ENCODE data around the gene SCARB2.

The SCARB2 gene

DNA sequence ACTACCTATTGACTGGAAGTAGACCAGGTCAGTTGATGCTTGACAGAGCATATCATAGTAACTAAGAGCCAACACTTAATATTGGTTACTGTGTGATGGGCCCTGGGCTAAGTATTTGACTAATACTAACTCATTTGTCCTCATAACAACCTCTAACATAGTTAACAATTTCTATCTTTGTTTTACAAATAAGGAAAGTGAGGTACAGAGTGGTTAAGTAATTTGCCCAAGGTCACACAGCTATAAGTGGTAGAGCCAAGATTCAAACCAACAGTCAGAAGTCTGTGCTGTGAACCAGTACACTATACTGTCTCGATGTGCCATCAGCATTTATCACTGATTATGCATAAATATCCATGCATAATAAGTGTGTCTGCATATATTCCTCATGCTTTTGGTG, 38.3 kb downstream of the SCARB2 start:
- no peaks in the 10 kb centered on the region for H3K9me3 ChIP-seq (ENCODE audit: control insufficient read depth, insufficient read depth, low read length)
- no peaks in the 10 kb centered on the region for H3K36me3 ChIP-seq (ENCODE audit: control insufficient read depth, insufficient read depth, low read length)
- H3K4me3 ChIP-seq (ENCODE audit: low read depth, low read length) = no peak overlapping the region
- no peaks in the 10 kb centered on the region for H3K27me3 ChIP-seq (ENCODE audit: control insufficient read depth, insufficient read depth, low read length)
- H3K4me1 ChIP-seq (ENCODE audit: control insufficient read depth, insufficient read depth, low read length) = no peaks in the 10 kb centered on the region
- H3K9ac ChIP-seq (ENCODE audit: low read depth, low read length) = no peak overlapping the region

- Histone ChIP-seq H3K27me3 (ENCODE audit: control insufficient read depth, insufficient read depth, low read length) (no peaks in the 10 kb centered on the region), H3K4me3 (ENCODE audit: low read depth, low read length) (no peak overlapping the region), H3K9ac (ENCODE audit: low read depth, low read length) (no peak overlapping the region), H3K9me3 (ENCODE audit: control insufficient read depth, insufficient read depth, low read length) (no peaks in the 10 kb centered on the region), H3K36me3 (ENCODE audit: control insufficient read depth, insufficient read depth, low read length) (no peaks in the 10 kb centered on the region), H3K4me1 (ENCODE audit: control insufficient read depth, insufficient read depth, low read length) (no peaks in the 10 kb centered on the region)
Observed at GRCh38 chr4:76174216-76174615, 39.4 kb downstream of the SCARB2 start.

DNA sequence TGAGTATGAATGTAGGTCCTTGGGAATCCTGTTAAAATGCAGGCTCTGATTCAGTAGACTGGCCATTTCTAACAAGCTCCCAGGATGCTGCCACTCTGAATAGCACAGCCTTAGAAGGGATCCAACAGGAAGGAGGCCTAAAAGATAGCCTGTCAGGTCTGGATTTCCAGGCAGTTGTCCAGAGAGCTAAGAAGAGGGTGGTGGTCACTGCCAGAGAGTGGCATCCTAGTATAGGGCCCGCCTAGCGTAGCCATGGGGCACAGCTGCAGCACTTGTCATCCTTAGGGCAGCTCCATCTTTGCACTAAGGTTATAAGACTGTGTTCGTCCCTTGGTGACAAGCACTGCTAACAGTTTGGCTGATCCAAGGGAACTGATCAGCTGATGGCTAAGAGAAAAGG, 44.9 kb downstream of the SCARB2 start:
- Histone ChIP-seq H3K36me3 (ENCODE audit: control insufficient read depth, insufficient read depth, low read length) (peaks cover 8% of the 10 kb centered on the region), H3K4me3 (ENCODE audit: low read depth, low read length) (no peak overlapping the region), H3K27me3 (ENCODE audit: control insufficient read depth, insufficient read depth, low read length) (no peaks in the 10 kb centered on the region), H3K4me1 (ENCODE audit: control insufficient read depth, insufficient read depth, low read length) (no peaks in the 10 kb centered on the region), H3K9me3 (ENCODE audit: control insufficient read depth, insufficient read depth, low read length) (no peaks in the 10 kb centered on the region), H3K9ac (ENCODE audit: low read depth, low read length) (no peak overlapping the region)

DNA sequence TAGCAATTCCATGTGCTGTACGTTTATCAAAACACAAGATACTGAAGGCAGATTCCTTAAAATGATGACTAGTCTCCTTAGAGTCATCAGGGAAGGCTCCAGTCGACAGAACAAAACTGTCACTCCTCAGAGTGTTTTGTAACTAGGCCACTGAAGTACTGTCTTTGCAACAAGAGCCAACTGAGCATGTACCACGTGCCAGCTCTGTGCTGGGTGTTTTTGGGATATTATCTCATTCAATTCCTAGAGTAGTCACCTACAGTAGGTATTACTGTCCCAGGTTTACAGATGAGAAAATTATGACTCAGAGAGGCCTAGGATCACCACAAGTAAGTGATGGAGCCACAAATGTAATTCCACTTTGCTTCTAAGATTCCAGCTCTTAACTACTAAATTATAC, 47.1 kb downstream of the SCARB2 start:
- no peaks in the 10 kb centered on the region for H3K4me1 ChIP-seq (ENCODE audit: control insufficient read depth, insufficient read depth, low read length)
- no peak overlapping the region for H3K4me3 ChIP-seq (ENCODE audit: low read depth, low read length)
- no peak overlapping the region for H3K9ac ChIP-seq (ENCODE audit: low read depth, low read length)
- peaks cover 8% of the 10 kb centered on the region for H3K36me3 ChIP-seq (ENCODE audit: control insufficient read depth, insufficient read depth, low read length)
- H3K9me3 ChIP-seq (ENCODE audit: control insufficient read depth, insufficient read depth, low read length) = no peaks in the 10 kb centered on the region
- H3K27me3 ChIP-seq (ENCODE audit: control insufficient read depth, insufficient read depth, low read length) = no peaks in the 10 kb centered on the region

DNA sequence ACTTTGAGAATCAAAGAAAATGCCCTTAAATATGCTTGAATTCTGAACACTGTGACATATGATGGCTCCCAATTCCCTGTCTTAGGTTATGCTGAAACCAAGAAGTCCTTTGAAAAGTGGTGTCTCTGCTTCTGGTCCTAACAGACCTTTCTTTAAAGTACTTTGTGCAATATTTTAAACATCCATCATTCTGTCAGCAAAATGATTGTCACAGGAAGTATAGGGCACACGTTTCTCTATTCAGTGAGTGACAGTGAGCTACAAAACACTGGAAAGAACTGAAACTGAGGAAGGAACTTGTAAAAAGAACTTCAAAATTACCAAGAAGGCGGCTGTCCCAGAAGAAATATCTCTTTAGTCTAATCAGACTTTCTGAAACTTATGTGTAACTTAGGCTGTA, 53.3 kb downstream of the SCARB2 start:
- no peaks in the 10 kb centered on the region for H3K9me3 ChIP-seq (ENCODE audit: control insufficient read depth, insufficient read depth, low read length)
- no peak overlapping the region for H3K9ac ChIP-seq (ENCODE audit: low read depth, low read length)
- H3K4me3 ChIP-seq (ENCODE audit: low read depth, low read length) = no peak overlapping the region
- no peaks in the 10 kb centered on the region for H3K36me3 ChIP-seq (ENCODE audit: control insufficient read depth, insufficient read depth, low read length)
- no peaks in the 10 kb centered on the region for H3K27me3 ChIP-seq (ENCODE audit: control insufficient read depth, insufficient read depth, low read length)
- H3K4me1 ChIP-seq (ENCODE audit: control insufficient read depth, insufficient read depth, low read length) = peaks cover 3% of the 10 kb centered on the region

DNA sequence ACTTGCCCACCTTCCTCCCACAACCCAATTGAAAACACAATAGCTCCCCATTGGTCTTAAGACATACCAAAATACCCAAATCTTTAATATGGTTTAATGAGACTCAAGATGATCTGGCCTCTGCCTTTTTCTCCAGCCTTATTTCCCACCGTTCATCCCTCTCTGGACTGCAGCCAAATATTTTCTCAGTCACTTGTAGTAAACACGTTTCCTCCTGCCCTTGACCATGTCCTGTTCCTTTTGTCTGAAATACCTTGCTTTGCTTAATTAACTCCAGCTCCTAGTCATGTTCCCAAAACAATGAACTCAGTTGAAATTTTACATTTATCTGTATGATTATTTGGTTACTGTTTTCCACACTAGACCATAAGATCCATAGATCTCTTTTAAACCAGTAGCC, 57.0 kb downstream of the SCARB2 start:
- Histone ChIP-seq H3K27me3 (ENCODE audit: control insufficient read depth, insufficient read depth, low read length) (no peaks in the 10 kb centered on the region), H3K9ac (ENCODE audit: low read depth, low read length) (no peak overlapping the region), H3K36me3 (ENCODE audit: control insufficient read depth, insufficient read depth, low read length) (no peaks in the 10 kb centered on the region), H3K9me3 (ENCODE audit: control insufficient read depth, insufficient read depth, low read length) (no peaks in the 10 kb centered on the region), H3K4me1 (ENCODE audit: control insufficient read depth, insufficient read depth, low read length) (peaks cover 3% of the 10 kb centered on the region), H3K4me3 (ENCODE audit: low read depth, low read length) (no peak overlapping the region)

DNA sequence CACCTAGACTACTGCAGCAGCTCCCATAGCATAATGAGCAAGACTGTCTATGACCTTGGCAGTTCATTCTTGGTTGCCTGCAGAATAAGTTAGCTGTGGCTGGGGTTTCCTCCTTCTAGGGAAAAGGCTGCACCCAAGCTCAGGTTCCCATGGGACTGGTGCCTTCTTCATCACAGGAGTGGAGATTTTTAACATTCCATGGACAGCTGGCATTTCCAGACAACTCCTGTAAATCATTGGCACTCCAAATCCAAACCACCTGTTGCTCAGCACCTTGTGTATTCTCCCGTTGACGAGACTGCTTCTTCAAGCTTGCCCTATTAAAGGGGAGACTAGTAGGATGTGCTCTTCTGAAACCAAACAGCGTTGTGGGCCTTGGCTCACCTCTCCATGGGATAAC, 57.6 kb downstream of the SCARB2 start:
- Histone ChIP-seq H3K9me3 (ENCODE audit: control insufficient read depth, insufficient read depth, low read length) (no peaks in the 10 kb centered on the region), H3K4me3 (ENCODE audit: low read depth, low read length) (no peak overlapping the region), H3K36me3 (ENCODE audit: control insufficient read depth, insufficient read depth, low read length) (no peaks in the 10 kb centered on the region), H3K9ac (ENCODE audit: low read depth, low read length) (no peak overlapping the region), H3K4me1 (ENCODE audit: control insufficient read depth, insufficient read depth, low read length) (peaks cover 3% of the 10 kb centered on the region), H3K27me3 (ENCODE audit: control insufficient read depth, insufficient read depth, low read length) (no peaks in the 10 kb centered on the region)

GRCh38 chr4:76153356-76153755, 60.3 kb downstream of the SCARB2 start:
- Histone ChIP-seq H3K36me3 (ENCODE audit: control insufficient read depth, insufficient read depth, low read length) (no peaks in the 10 kb centered on the region), H3K9me3 (ENCODE audit: control insufficient read depth, insufficient read depth, low read length) (no peaks in the 10 kb centered on the region), H3K4me1 (ENCODE audit: control insufficient read depth, insufficient read depth, low read length) (peaks cover 7% of the 10 kb centered on the region), H3K9ac (ENCODE audit: low read depth, low read length) (no peak overlapping the region), H3K4me3 (ENCODE audit: low read depth, low read length) (no peak overlapping the region), H3K27me3 (ENCODE audit: control insufficient read depth, insufficient read depth, low read length) (no peaks in the 10 kb centered on the region)

GRCh38 chr4:76148142-76148865, 65.3 kb downstream of the SCARB2 start, which contains the start of gene NUP54:
Gene NUP54 (minus strand): TSS chr4:76148397. CDS start chr4:76148374, 23 bp downstream.
- no peaks in the 10 kb centered on the region for H3K27me3 ChIP-seq (ENCODE audit: control insufficient read depth, insufficient read depth, low read length)
- H3K4me1 ChIP-seq (ENCODE audit: control insufficient read depth, insufficient read depth, low read length) = peaks cover 5% of the 10 kb centered on the region
- no peaks in the 10 kb centered on the region for H3K9me3 ChIP-seq (ENCODE audit: control insufficient read depth, insufficient read depth, low read length)
- H3K36me3 ChIP-seq (ENCODE audit: control insufficient read depth, insufficient read depth, low read length) = no peaks in the 10 kb centered on the region
- H3K9ac ChIP-seq (ENCODE audit: low read depth, low read length) = peak within 1 kb of the TSS; percentile 95
- peak within 1 kb of the TSS; percentile 97 for H3K4me3 ChIP-seq (ENCODE audit: low read depth, low read length)

DNA sequence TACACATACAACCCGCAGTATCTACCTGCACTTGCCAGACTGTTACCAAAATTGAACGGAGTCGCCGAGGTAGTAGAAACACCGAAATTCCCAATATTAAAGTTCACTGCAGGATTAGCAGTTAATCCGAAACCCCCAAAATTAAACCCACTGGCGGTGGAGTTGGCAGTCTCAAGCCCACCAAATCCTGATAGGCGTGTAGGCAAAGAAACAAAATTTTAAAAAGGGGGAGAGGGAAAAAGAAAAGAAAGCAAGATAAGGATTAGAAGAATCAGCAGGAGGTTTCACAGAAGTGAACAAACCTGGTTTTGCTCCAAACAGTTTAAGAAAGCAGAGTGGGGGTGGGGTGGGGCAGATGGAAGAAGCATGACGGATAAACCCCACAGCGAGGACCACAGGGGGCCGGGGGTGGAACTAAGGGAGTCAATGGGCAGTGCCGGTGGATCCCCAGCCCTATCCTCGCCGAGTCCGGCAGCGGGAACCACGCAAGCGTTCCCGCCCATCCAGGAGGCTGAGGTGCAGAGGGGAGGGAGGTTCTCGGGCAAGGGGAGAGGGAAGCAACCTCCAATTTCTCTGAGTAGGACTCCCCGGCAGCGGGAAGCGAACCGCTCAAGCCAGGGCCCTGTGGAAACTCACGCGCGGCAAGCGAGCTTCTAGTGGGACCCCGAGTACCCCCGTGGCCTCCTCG, 66.0 kb downstream of the SCARB2 start:
- Histone ChIP-seq H3K27me3 (ENCODE audit: control insufficient read depth, insufficient read depth, low read length) (no peaks in the 10 kb centered on the region), H3K36me3 (ENCODE audit: control insufficient read depth, insufficient read depth, low read length) (no peaks in the 10 kb centered on the region), H3K9me3 (ENCODE audit: control insufficient read depth, insufficient read depth, low read length) (no peaks in the 10 kb centered on the region), H3K9ac (ENCODE audit: low read depth, low read length) (peak overlapping the region; percentile 95), H3K4me1 (ENCODE audit: control insufficient read depth, insufficient read depth, low read length) (peaks cover 5% of the 10 kb centered on the region), H3K4me3 (ENCODE audit: low read depth, low read length) (peak overlapping the region; percentile 97)

DNA sequence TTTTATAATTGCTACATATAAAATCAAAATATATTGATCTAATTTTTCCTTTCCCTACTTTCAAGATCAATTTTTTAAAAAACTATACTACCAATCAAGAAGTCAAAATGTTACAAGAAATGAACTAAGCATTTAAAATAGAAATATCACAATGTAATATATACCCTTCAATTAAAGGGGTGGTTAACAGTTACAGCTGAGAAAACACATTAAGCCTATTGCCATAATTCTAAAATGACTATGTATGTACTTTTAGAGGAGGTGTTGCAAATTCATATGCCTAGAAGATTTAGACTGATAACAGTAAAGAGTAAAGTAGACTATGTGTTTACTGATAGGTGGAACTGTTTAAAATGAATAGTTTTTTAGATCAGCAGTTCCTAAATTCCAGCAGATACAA, 69.1 kb downstream of the SCARB2 start:
- peaks cover 7% of the 10 kb centered on the region for H3K36me3 ChIP-seq (ENCODE audit: control insufficient read depth, insufficient read depth, low read length)

GRCh38 chr4:76141241-76141640, 72.4 kb downstream of the SCARB2 start:
- Histone ChIP-seq H3K9ac (ENCODE audit: low read depth, low read length) (no peak overlapping the region), H3K4me1 (ENCODE audit: control insufficient read depth, insufficient read depth, low read length) (no peaks in the 10 kb centered on the region), H3K27me3 (ENCODE audit: control insufficient read depth, insufficient read depth, low read length) (no peaks in the 10 kb centered on the region), H3K9me3 (ENCODE audit: control insufficient read depth, insufficient read depth, low read length) (no peaks in the 10 kb centered on the region), H3K4me3 (ENCODE audit: low read depth, low read length) (no peak overlapping the region), H3K36me3 (ENCODE audit: control insufficient read depth, insufficient read depth, low read length) (peaks cover 7% of the 10 kb centered on the region)

More for the DNA sequence above, 69.1 kb downstream of the SCARB2 start:
- Histone ChIP-seq H3K4me3 (ENCODE audit: low read depth, low read length) (no peak overlapping the region), H3K27me3 (ENCODE audit: control insufficient read depth, insufficient read depth, low read length) (no peaks in the 10 kb centered on the region), H3K9me3 (ENCODE audit: control insufficient read depth, insufficient read depth, low read length) (no peaks in the 10 kb centered on the region), H3K9ac (ENCODE audit: low read depth, low read length) (no peak overlapping the region), H3K4me1 (ENCODE audit: control insufficient read depth, insufficient read depth, low read length) (peaks cover 1% of the 10 kb centered on the region)

All from iPS-15b (cell line).